ENCODE results near the gene CDHR3. TPM values are rescaled to one million over a fixed set of nuclear protein-coding genes. Genes with fewer than 3 reads are reported as not detected.
"Not testable (repeated sequence)": the region's sequence is repeated elsewhere in the genome, so short reads cannot be mapped to it uniquely, and the experiment has no call there.

CDHR3 gene
- polyA plus RNA-seq, 1 experiment, result 1.9 TPM

- CTCF ChIA-PET, result no interaction called here
- no peak for DNase-seq (ENCODE audit: low read depth, low spot score)
- no peak overlapping the region for H3K27ac ChIP-seq (ENCODE audit: low read depth, low read length)
- no peak for TF ChIP-seq CTCF (IDR thresholded peaks at IDR 0.05; ENCODE audit: low read depth, low read length)
- no peaks in the 10 kb centered on the region for H3K9me3 ChIP-seq (ENCODE audit: control insufficient read depth, insufficient read depth, low read length)
- no peak overlapping the region for H3K4me3 ChIP-seq (ENCODE audit: low read depth, low read length)
- peaks cover 9% of the 10 kb centered on the region for H3K27me3 ChIP-seq (ENCODE audit: control insufficient read depth, insufficient read depth, low read length)
- POLR2A ChIA-PET, result no interaction called here
These were observed 17.2 kb upstream of the CDHR3 start for GRCh38 chr7:105945848-105946247.

GRCh38 chr7:105951597-105951996 lies 11.5 kb upstream of the CDHR3 start:
- peaks cover 16% of the 10 kb centered on the region for H3K9me3 ChIP-seq (ENCODE audit: control insufficient read depth, insufficient read depth, low read length)
- peaks cover 3% of the 10 kb centered on the region for H3K27me3 ChIP-seq (ENCODE audit: control insufficient read depth, insufficient read depth, low read length)
- POLR2A ChIA-PET, result no interaction called here
- no peak for DNase-seq (ENCODE audit: low read depth, low spot score)
- H3K4me3 ChIP-seq (ENCODE audit: low read depth, low read length), result no peak overlapping the region
- no peak for TF ChIP-seq CTCF (IDR thresholded peaks at IDR 0.05; ENCODE audit: low read depth, low read length)
- CTCF ChIA-PET, result no interaction called here
- H3K27ac ChIP-seq (ENCODE audit: low read depth, low read length), result no peak overlapping the region

- Histone ChIP-seq H3K27ac (ENCODE audit: low read depth, low read length) (no peak overlapping the region), H3K4me3 (ENCODE audit: low read depth, low read length) (no peak overlapping the region), H3K27me3 (ENCODE audit: control insufficient read depth, insufficient read depth, low read length) (peaks cover 5% of the 10 kb centered on the region), H3K9me3 (ENCODE audit: control insufficient read depth, insufficient read depth, low read length) (peaks cover 16% of the 10 kb centered on the region)
- no peak for TF ChIP-seq CTCF (IDR thresholded peaks at IDR 0.05; ENCODE audit: low read depth, low read length)
- no peak for DNase-seq (ENCODE audit: low read depth, low spot score)
- CTCF ChIA-PET, result interaction anchor here (0.9 kb wide), 1 partner anchor 57 kb away, joined by 3 read pairs; no protein-coding TSS in a partner anchor
- POLR2A ChIA-PET, result no interaction called here
These were observed 10.0 kb upstream of the CDHR3 start for GRCh38 chr7:105952917-105953595.

GRCh38 chr7:105954711-105955110 lies 8.4 kb upstream of the CDHR3 start:
- Histone ChIP-seq H3K9me3 (ENCODE audit: control insufficient read depth, insufficient read depth, low read length) (peaks cover 16% of the 10 kb centered on the region), H3K4me3 (ENCODE audit: low read depth, low read length) (no peak overlapping the region), H3K27me3 (ENCODE audit: control insufficient read depth, insufficient read depth, low read length) (peaks cover 5% of the 10 kb centered on the region), H3K27ac (ENCODE audit: low read depth, low read length) (no peak overlapping the region)
- ChIA-PET CTCF (no interaction called here), POLR2A (no interaction called here)
- DNase-seq (ENCODE audit: low read depth, low spot score), result no peak
- no peak for TF ChIP-seq CTCF (IDR thresholded peaks at IDR 0.05; ENCODE audit: low read depth, low read length)

GRCh38 chr7:105955651-105956466 lies 7.2 kb upstream of the CDHR3 start:
- H3K27ac ChIP-seq (ENCODE audit: low read depth, low read length); DNase-seq (ENCODE audit: low read depth, low spot score); H3K4me3 ChIP-seq (ENCODE audit: low read depth, low read length); H3K27me3 ChIP-seq (ENCODE audit: control insufficient read depth, insufficient read depth, low read length); POLR2A ChIA-PET: not testable (repeated sequence)
- peaks cover 16% of the 10 kb centered on the region for H3K9me3 ChIP-seq (ENCODE audit: control insufficient read depth, insufficient read depth, low read length)
- CTCF ChIA-PET, result interaction anchor here (0.6 kb wide), 1 partner anchor 303 kb away, joined by 3 read pairs; no protein-coding TSS in a partner anchor

Measured in AG04450 (cell line).